Measurements from ENCODE around the gene CPNE7. TPM values are rescaled to one million over a fixed set of nuclear protein-coding genes. Genes with fewer than 3 reads are reported as not detected.

Gene CPNE7
- total and polyA plus RNA-seq, 2 of the 13 experiments (the other 11 are each of a cell fraction or from before 2014, with no cell fraction given), result 0.59 TPM; not detected in 1

DNA sequence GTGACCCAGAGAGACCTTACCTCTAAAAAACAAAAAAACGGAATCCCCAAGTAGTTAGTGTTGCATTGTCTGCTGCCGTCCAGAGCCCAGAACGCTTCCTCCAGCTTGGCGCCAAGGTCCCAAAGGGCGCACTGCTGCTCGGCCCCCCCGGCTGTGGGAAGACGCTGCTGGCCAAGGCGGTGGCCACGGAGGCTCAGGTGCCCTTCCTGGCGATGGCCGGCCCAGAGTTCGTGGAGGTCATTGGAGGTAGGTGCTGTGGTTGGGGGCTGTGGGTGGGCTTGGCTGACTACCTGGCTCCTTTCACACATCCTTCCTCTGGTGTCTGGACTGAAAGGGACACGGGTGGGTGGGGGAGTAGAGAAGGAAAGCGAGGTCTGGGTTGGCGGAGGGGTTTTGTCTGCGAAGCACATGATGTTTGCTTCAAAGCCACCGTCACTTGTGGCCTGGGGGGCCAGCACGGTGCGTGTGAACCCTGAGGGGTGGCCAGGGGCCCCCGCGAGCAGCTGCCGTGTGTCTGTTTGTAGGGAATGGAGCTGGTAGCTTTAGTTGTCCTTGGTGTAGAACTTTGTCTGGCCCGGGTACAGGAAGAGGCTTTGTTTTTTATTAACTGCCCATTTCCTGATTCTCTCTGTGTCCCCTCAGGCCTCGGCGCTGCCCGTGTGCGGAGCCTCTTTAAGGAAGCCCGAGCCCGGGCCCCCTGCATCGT is 43.6 kb upstream of the CPNE7 start:
- in situ Hi-C loops (cut with HindIII; ENCODE audit: extremely low pct_ligation_motif_present, low pct_unique_long_range_greater_than_20kb) (no loop called here), intact Hi-C loops (cut with micrococcal nuclease; ENCODE audit: unreplicated experiment) (no loop called here)
- peaks cover 55 to 78% of the 10 kb centered on the region in 2 experiments for H3K36me3 ChIP-seq (replicated peaks in 1 of 2; ENCODE audit: control insufficient read depth in 1 of 2, insufficient read depth in 2 of 2, low read length in 2 of 2)
- 0 out of 2 replicates have a peak, but pooled peaks cover 3% of the 10 kb centered on the region for H4K20me1 ChIP-seq (ENCODE audit: insufficient read depth, low read length)
- no peaks in the 10 kb centered on the region for H3K9me3 ChIP-seq (ENCODE audit: low read length)
- H3K27ac ChIP-seq (ENCODE audit: extremely low read length, insufficient read depth, low read length), result no peak overlapping the region
- TF ChIP-seq ZZZ3 (CRISPR knock-in tag; IDR thresholded peaks at IDR 0.05; ENCODE audit: borderline replicate concordance), result no peak
- no peak for TF ChIP-seq SAFB2 (CRISPR knock-in tag; IDR thresholded peaks at IDR 0.05; ENCODE audit: borderline replicate concordance, low read depth)
- TF ChIP-seq ZHX1 (CRISPR knock-in tag; IDR thresholded peaks at IDR 0.05; ENCODE audit: low read depth), result no peak
- peak; percentile 81 for TF ChIP-seq AGO2 (optimal IDR thresholded peaks at IDR 0.05; ENCODE audit: low read depth, low read length)
- no peak for TF ChIP-seq NCOA5 (CRISPR knock-in tag; IDR thresholded peaks at IDR 0.05)
- no peak for TF ChIP-seq ZNF468 (CRISPR knock-in tag; IDR thresholded peaks at IDR 0.05)
- TF ChIP-seq ZC3H13 (CRISPR knock-in tag; IDR thresholded peaks at IDR 0.05), result peak; percentile 3; the same call in 1 of the 2 replicates
- no peak for TF ChIP-seq ZNF724P (CRISPR knock-in tag; IDR thresholded peaks at IDR 0.05; ENCODE audit: borderline replicate concordance)
- no peak for TF ChIP-seq ZNF850 (CRISPR knock-in tag; conservative IDR thresholded peaks at IDR 0.05)
- 0 out of 2 replicates have a peak, but pooled peaks have one; percentile 37 for TF ChIP-seq RBFOX2 (IDR thresholded peaks at IDR 0.05; ENCODE audit: low read depth, low read length)
- ATAC-seq (no peak), FAIRE-seq (no peak), DNase-seq (ENCODE audit: low spot score) (no peak)
- no peak overlapping the region for H3K9ac ChIP-seq (ENCODE audit: insufficient read depth, low read depth, low read length)
- 0 out of 2 replicates have a peak, but pooled peaks cover 4% of the 10 kb centered on the region for H3K4me1 ChIP-seq (ENCODE audit: insufficient read depth, low read length)
- H2AFZ ChIP-seq (ENCODE audit: low read length), result no peak overlapping the region
- no peaks in the 10 kb centered on the region for H3K27me3 ChIP-seq (ENCODE audit: control insufficient read depth in 1 of 2, insufficient read depth in 2 of 2, low read length in 2 of 2)
- WGBS (ENCODE audit: low lambda C conversion rate), result 97% methylated on average over 31 of the region's 31 CpGs
- CTCF ChIA-PET (ENCODE audit: low intra/inter-chr PET ratio, low total read pairs), result no interaction called here
- BruUV-seq (replicated peaks), result no TSS peak
- POLR2A ChIA-PET, result interaction anchor here (1.9 kb wide), 1 partner anchor 14 kb away, joined by 7 read pairs; no protein-coding TSS in a partner anchor
- no peak overlapping the region for H3K4me2 ChIP-seq (ENCODE audit: low read depth, low read length)
- no peak overlapping the region for H3K4me3 ChIP-seq (replicated peaks in 1 of 3; ENCODE audit: insufficient read depth in 1 of 3, low read depth in 2 of 3, low read length in 3 of 3)
- no peaks in the 10 kb centered on the region for H3K79me2 ChIP-seq (ENCODE audit: insufficient read depth, low read length)

Measured in HepG2 (cell line).